ENCODE data around the gene NR3C2. TPM values are rescaled to one million over a fixed set of nuclear protein-coding genes. Genes with fewer than 3 reads are reported as not detected.

Gene NR3C2
- polyA plus RNA-seq, 3 donors: 0.09 to 0.27 (median 0.20) TPM

DNA sequence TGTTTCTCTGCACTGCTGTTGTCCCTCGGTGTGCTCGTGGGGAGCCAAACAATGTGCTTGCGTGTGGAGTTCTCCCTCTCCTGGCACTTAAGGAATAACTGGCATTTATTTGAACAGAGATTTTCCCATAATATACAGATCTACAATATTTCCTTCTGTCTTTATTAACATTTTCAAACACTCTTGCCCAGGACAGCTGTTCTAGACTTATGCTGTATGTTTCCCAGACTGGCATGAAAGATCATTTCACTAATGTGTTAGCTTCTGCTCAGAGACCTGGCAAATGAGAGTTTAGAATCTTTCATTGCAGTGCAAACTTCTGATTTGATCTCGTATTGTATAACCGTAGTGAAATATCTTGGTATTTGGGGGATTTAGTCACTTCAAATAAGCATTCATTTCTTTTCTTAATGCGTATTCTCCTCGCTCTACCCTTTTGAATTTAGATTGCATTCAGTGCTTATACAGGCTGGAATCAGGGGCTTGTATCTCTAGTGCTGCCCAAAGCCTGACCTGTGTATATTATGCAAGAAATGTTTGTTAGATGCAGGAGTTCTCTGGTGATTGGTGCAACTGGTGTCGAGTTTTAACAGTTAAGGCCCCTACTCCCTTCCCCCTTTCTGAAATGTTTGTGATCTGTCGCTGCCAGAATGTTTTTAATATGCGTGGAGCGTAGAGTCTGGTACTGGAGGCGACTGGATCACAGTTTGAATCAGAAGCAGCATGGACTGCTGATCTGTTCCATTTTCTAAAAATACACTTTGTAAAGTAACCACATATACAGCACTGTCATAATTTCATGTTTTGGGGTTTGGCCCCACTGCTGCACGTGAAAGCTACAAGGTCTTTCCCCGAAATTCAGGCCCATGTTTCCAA, 384.0 kb downstream of the NR3C2 start:
- 89% methylated on average over 7 of the region's 14 CpGs for WGBS (ENCODE audit: insufficient coverage)
- H3K4me2 ChIP-seq (replicated peaks; ENCODE audit: extremely low read depth, low read length, poor library complexity, severe bottlenecking): no peak overlapping the region
- Mint-ChIP-seq H3K27me3 (ENCODE audit: low read depth in 3 of 3) (peaks cover 0 to 3% (median 3%) of the 10 kb centered on the region in 3 donors), H3K4me3 (no peak overlapping the region), H3K9me3 (no peaks in the 10 kb centered on the region), H3K36me3 (no peaks in the 10 kb centered on the region), H3K27ac (no peak overlapping the region), H3K4me1 (peaks cover 37% of the 10 kb centered on the region)
- H3K27ac ChIP-seq (ENCODE audit: low read depth in 1 of 2, low read length in 2 of 2): no peak overlapping the region
- H3K36me3 ChIP-seq (replicated peaks in 1 of 2; ENCODE audit: control insufficient read depth in 1 of 2, insufficient read depth in 2 of 2, low read length in 2 of 2): no peaks in the 10 kb centered on the region
- no peaks in the 10 kb centered on the region for H3K9me3 ChIP-seq (replicated peaks in 1 of 2; ENCODE audit: control insufficient read depth in 1 of 2, insufficient read depth in 1 of 2, low read length in 2 of 2)
- intact Hi-C loops (cut with micrococcal nuclease): loop anchor here in 1 of 2 donors (5.0 kb wide), 1 partner anchor 1204 kb away; no protein-coding TSS in a partner anchor
- no peak overlapping the region for H3K9ac ChIP-seq (ENCODE audit: insufficient read depth, low read length, poor library complexity, severe bottlenecking)
- no peaks in the 10 kb centered on the region for H3K79me2 ChIP-seq (ENCODE audit: insufficient read depth, low read length)
- TF ChIP-seq, protein P1, sequence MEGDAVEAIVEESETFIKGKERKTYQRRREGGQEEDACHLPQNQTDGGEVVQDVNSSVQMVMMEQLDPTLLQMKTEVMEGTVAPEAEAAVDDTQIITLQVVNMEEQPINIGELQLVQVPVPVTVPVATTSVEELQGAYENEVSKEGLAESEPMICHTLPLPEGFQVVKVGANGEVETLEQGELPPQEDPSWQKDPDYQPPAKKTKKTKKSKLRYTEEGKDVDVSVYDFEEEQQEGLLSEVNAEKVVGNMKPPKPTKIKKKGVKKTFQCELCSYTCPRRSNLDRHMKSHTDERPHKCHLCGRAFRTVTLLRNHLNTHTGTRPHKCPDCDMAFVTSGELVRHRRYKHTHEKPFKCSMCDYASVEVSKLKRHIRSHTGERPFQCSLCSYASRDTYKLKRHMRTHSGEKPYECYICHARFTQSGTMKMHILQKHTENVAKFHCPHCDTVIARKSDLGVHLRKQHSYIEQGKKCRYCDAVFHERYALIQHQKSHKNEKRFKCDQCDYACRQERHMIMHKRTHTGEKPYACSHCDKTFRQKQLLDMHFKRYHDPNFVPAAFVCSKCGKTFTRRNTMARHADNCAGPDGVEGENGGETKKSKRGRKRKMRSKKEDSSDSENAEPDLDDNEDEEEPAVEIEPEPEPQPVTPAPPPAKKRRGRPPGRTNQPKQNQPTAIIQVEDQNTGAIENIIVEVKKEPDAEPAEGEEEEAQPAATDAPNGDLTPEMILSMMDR (IDR thresholded peaks at IDR 0.05): no peak
- no peaks in the 10 kb centered on the region for H3K27me3 ChIP-seq (ENCODE audit: control insufficient read depth in 2 of 2, insufficient read depth in 2 of 2, low read length in 2 of 2)
- no peak overlapping the region for H3K4me3 ChIP-seq (replicated peaks in 1 of 3; ENCODE audit: low read depth in 2 of 3, low read length in 3 of 3)
- H2AFZ ChIP-seq (ENCODE audit: insufficient read depth, low read depth, low read length, poor library complexity, severe bottlenecking): no peak overlapping the region
- peaks cover 17 to 24% of the 10 kb centered on the region in 2 donors for H3K4me1 ChIP-seq (ENCODE audit: control insufficient read depth in 1 of 2, insufficient read depth in 2 of 2, low read length in 2 of 2)
- no peak for DNase-seq
- H4K20me1 ChIP-seq (ENCODE audit: insufficient read depth, low read length): no peaks in the 10 kb centered on the region

DNA sequence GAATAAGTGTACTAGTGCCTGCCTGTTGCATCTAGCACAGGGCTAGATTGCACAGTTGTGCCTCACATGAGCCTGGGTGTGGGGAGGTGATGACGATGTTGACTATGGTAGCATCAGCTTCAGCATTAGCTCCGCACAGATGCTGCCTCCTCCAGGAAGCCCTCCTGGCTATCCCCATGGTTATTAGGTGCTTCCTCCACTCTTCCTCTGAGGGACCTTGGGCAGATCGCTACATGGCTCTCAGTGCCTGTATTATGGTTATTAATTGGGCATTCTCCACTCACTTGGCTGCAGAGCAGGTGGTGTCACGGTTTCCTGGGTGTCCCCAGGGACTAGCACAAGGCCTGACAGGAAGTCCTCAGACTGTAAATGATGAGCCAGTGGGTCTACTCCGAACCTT, 384.7 kb downstream of the NR3C2 start:
- H3K4me3 Mint-ChIP-seq: no peak overlapping the region
- no peak overlapping the region for H3K27ac Mint-ChIP-seq
- Histone ChIP-seq H3K27ac (ENCODE audit: low read depth in 1 of 2, low read length in 2 of 2) (no peak overlapping the region), H3K9me3 (replicated peaks in 1 of 2; ENCODE audit: control insufficient read depth in 1 of 2, insufficient read depth in 1 of 2, low read length in 2 of 2) (no peaks in the 10 kb centered on the region), H3K79me2 (ENCODE audit: insufficient read depth, low read length) (no peaks in the 10 kb centered on the region), H3K4me1 (ENCODE audit: control insufficient read depth in 1 of 2, insufficient read depth in 2 of 2, low read length in 2 of 2) (peaks cover 19 to 26% of the 10 kb centered on the region in 2 donors), H3K4me2 (replicated peaks; ENCODE audit: extremely low read depth, low read length, poor library complexity, severe bottlenecking) (no peak overlapping the region), H2AFZ (ENCODE audit: insufficient read depth, low read depth, low read length, poor library complexity, severe bottlenecking) (no peak overlapping the region), H4K20me1 (ENCODE audit: insufficient read depth, low read length) (no peaks in the 10 kb centered on the region), H3K4me3 (replicated peaks in 1 of 3; ENCODE audit: low read depth in 2 of 3, low read length in 3 of 3) (no peak overlapping the region), H3K27me3 (ENCODE audit: control insufficient read depth in 2 of 2, insufficient read depth in 2 of 2, low read length in 2 of 2) (no peaks in the 10 kb centered on the region), H3K9ac (ENCODE audit: insufficient read depth, low read length, poor library complexity, severe bottlenecking) (no peak overlapping the region), H3K36me3 (replicated peaks in 1 of 2; ENCODE audit: control insufficient read depth in 1 of 2, insufficient read depth in 2 of 2, low read length in 2 of 2) (no peaks in the 10 kb centered on the region)
- H3K36me3 Mint-ChIP-seq: no peaks in the 10 kb centered on the region
- DNase-seq: no peak
- peaks cover 0 to 3% (median 3%) of the 10 kb centered on the region in 3 donors for H3K27me3 Mint-ChIP-seq (ENCODE audit: low read depth in 3 of 3)
- no peaks in the 10 kb centered on the region for H3K9me3 Mint-ChIP-seq
- 92% methylated on average over 2 of the region's 5 CpGs for WGBS (ENCODE audit: insufficient coverage)
- TF ChIP-seq, protein P1 (IDR thresholded peaks at IDR 0.05): no peak
- intact Hi-C loops (cut with micrococcal nuclease): loop anchor here in 1 of 2 donors (5.0 kb wide), 1 partner anchor 1205 kb away; no protein-coding TSS in a partner anchor
- peaks cover 38% of the 10 kb centered on the region for H3K4me1 Mint-ChIP-seq
